NCI-H345 (cell line): ENCODE results near the gene FGA.
A peak's percentile ranks its signal among the peaks of the same experiment; 100 is the strongest.

Experiments
- DNase-seq: peaks from one replicate; lab custom pipeline; 2025; lab: John Stamatoyannopoulos, UW

FGA gene

GRCh38 chr4:154590329-154591006 lies at the start of gene FGA:
Gene FGA (minus strand): TSS chr4:154590742. CDS start chr4:154590687, 55 bp downstream.
- DNase-seq, result no peak

GRCh38 chr4:154634058-154634457 lies 43.5 kb upstream of the FGA start:
- no peak for DNase-seq

GRCh38 chr4:154631828-154632227 lies 41.3 kb upstream of the FGA start:
- no peak for DNase-seq

GRCh38 chr4:154630324-154630723 lies 39.8 kb upstream of the FGA start:
- DNase-seq, result no peak

GRCh38 chr4:154626793-154627484 lies 36.4 kb upstream of the FGA start:
- no peak for DNase-seq

- DNase-seq, result no peak
Observed at GRCh38 chr4:154625971-154626370, 35.4 kb upstream of the FGA start.

- DNase-seq, result no peak
Observed at GRCh38 chr4:154623995-154624394, 33.5 kb upstream of the FGA start.

- no peak for DNase-seq
Observed at GRCh38 chr4:154623436-154623835, 32.9 kb upstream of the FGA start.

GRCh38 chr4:154622598-154622997 lies 32.1 kb upstream of the FGA start:
- peak; percentile 1 for DNase-seq

- no peak for DNase-seq
Observed at GRCh38 chr4:154620111-154620510, 29.6 kb upstream of the FGA start.

GRCh38 chr4:154618708-154619315 lies 28.3 kb upstream of the FGA start:
- DNase-seq, result peak; percentile 4

GRCh38 chr4:154617820-154618317 lies 27.3 kb upstream of the FGA start:
- no peak for DNase-seq

GRCh38 chr4:154616731-154617130 lies 26.2 kb upstream of the FGA start:
- DNase-seq, result no peak

- no peak for DNase-seq
Observed at GRCh38 chr4:154616287-154616686, 25.7 kb upstream of the FGA start.

- DNase-seq, result no peak
Observed at GRCh38 chr4:154615211-154615610, 24.7 kb upstream of the FGA start.

- no peak for DNase-seq
Observed at GRCh38 chr4:154614306-154614705, 23.8 kb upstream of the FGA start.

GRCh38 chr4:154612472-154613414 lies 22.2 kb upstream of the FGA start, which contains the start of gene FGG:
Gene FGG (minus strand): TSS chr4:154612656. CDS start chr4:154612609, 47 bp downstream.
- DNase-seq, result no peak

GRCh38 chr4:154611833-154612232 lies 21.3 kb upstream of the FGA start:
- no peak for DNase-seq

- DNase-seq, result no peak
Observed at GRCh38 chr4:154610582-154610981, 20.0 kb upstream of the FGA start.

- no peak for DNase-seq
Observed at GRCh38 chr4:154609532-154609931, 19.0 kb upstream of the FGA start.

GRCh38 chr4:154608361-154609252 lies 18.1 kb upstream of the FGA start:
- no peak for DNase-seq
